Right atrium auricular region (tissue), 2 donors: ENCODE results near the gene KMT2D. TPM values are rescaled to one million over a fixed set of nuclear protein-coding genes. Genes with fewer than 3 reads are reported as not detected.

Experiments
- DNase-seq: peaks from one replicate; pipeline ENCODE4 v3.0.0-alpha.2; 2019; ENCODE audit warnings: low spot score
- H3K27ac ChIP-seq, 2 donors: fragments of 200-600 bp; sonication (generic); 1 replicate in 1 of 2; 2 replicates in 1 of 2; pipeline ENCODE4 v1.5.1; 2016 to 2019
- H3K27me3 ChIP-seq, 2 donors: fragments of 200-600 bp; sonication (generic); one replicate each; pipeline versions ENCODE4 v1.5.1 to v1.6.0; 2017 to 2019
- H3K36me3 ChIP-seq: fragments of 200-600 bp; sonication (generic); one replicate; pipeline ENCODE4 v1.5.1; 2016
- H3K4me1 ChIP-seq, 2 donors: fragments of 200-600 bp; sonication (generic); one replicate each; pipeline versions ENCODE4 v1.5.1 to v1.6.0; 2017 to 2019
- H3K4me3 ChIP-seq, 2 donors: fragments of 200-600 bp; sonication (generic); 1 replicate in 1 of 2; 2 replicates in 1 of 2; pipeline ENCODE4 v1.5.1; 2017 to 2019; ENCODE audit warnings: mild to moderate bottlenecking in 1 of 2, moderate library complexity in 1 of 2
- H3K9me3 ChIP-seq, 2 donors: fragments of 200-600 bp; sonication (generic); one replicate each; pipeline ENCODE4 v1.5.1; 2019
- total RNA-seq, 2 donors: library from RNA; depleted of rRNA; stranded (reverse); fragments of >200 nt; gene quantifications; one replicate each; pipeline ENCODE4 v1.1.0, GENCODE V29; 2016
- TF ChIP-seq, protein P1 (sequence below), 2 donors: fragments of 200-600 bp; sonication (generic); IDR thresholded peaks; one replicate each; pipeline ENCODE4 v1.5.1; 2019; ENCODE audit warnings: antibody characterized with exemption in 2 of 2

The KMT2D gene
- total RNA-seq, 2 donors from 2014 or later = 39.9 to 49.1 TPM

DNA sequence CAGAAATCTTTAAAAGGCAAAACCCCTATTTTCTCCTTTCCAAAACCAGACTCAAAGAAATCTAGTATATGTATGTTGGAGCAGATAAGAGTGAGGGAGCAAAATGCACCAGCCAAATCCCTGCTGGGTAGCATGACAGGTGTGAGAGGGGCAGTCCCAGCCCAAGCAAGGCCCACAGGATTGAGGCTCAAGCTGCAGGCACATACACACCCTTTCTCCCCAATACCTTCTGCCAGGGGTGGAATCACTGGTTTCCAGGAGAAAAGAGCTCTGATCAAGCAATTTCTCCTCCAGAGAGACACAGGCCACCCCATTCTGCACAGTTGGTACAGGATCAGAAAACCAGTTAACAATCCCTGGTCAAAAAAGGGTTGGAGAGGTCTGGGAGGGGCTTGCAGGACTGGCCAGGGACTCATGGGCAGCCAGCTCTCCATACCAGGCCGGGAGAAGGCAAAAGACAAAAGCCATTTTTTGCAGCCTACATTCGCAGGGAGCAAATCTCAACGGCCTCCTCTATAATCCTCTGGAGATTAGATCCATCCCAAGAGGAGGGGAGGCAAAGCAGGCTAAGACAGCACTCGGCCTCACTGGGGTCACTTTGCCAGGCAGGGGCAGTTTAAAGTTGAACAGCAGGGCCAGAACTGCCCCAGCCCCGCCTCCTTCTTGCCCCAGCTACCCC, 2.1 kb downstream of the KMT2D start:
- H3K4me1 ChIP-seq = peaks cover 0 to 51% of the 10 kb centered on the region in 2 donors
- DNase-seq = no peak
- H3K4me3 ChIP-seq = peak overlapping the region; percentile 83 to 92
- H3K9me3 ChIP-seq = no peaks in the 10 kb centered on the region
- H3K27ac ChIP-seq = peak overlapping the region; percentile 95 to 98
- TF ChIP-seq, protein P1, sequence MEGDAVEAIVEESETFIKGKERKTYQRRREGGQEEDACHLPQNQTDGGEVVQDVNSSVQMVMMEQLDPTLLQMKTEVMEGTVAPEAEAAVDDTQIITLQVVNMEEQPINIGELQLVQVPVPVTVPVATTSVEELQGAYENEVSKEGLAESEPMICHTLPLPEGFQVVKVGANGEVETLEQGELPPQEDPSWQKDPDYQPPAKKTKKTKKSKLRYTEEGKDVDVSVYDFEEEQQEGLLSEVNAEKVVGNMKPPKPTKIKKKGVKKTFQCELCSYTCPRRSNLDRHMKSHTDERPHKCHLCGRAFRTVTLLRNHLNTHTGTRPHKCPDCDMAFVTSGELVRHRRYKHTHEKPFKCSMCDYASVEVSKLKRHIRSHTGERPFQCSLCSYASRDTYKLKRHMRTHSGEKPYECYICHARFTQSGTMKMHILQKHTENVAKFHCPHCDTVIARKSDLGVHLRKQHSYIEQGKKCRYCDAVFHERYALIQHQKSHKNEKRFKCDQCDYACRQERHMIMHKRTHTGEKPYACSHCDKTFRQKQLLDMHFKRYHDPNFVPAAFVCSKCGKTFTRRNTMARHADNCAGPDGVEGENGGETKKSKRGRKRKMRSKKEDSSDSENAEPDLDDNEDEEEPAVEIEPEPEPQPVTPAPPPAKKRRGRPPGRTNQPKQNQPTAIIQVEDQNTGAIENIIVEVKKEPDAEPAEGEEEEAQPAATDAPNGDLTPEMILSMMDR (IDR thresholded peaks at IDR 0.05) = no peak
- no peaks in the 10 kb centered on the region for H3K27me3 ChIP-seq
- peaks cover 16% of the 10 kb centered on the region for H3K36me3 ChIP-seq

DNA sequence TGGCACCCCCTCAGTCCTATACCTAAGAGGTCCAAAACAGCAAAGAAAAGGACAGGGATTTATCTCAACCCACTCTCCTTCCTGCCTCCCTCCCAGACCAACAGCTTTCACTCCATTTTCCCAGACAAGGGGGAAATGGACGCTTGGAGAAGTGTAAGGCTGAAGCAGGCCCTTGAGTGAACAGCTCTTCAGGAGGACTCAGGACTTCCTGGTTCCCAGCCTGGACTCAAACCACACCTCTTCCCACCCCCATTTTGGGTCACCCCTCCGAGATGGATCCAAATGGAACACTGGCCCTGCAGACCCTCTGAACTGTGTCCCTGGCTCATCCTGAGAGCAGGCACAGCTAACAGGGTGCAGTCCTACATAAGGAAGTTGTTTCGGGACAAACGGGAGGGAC, 2.7 kb downstream of the KMT2D start:
- Histone ChIP-seq H3K9me3 (no peaks in the 10 kb centered on the region), H3K36me3 (peaks cover 22% of the 10 kb centered on the region), H3K4me1 (peaks cover 0 to 51% of the 10 kb centered on the region in 2 donors), H3K27me3 (no peaks in the 10 kb centered on the region), H3K27ac (peak overlapping the region in 1 of 2 donors; percentile 98), H3K4me3 (peak overlapping the region; percentile 83 to 92)
- TF ChIP-seq, protein P1 (IDR thresholded peaks at IDR 0.05) = no peak
- DNase-seq = no peak

GRCh38 chr12:49055978-49056754, 4.4 kb downstream of the KMT2D start:
- H3K4me3 ChIP-seq = peak overlapping the region in 1 of 2 donors; percentile 17
- H3K36me3 ChIP-seq = peaks cover 39% of the 10 kb centered on the region
- H3K4me1 ChIP-seq = peaks cover 0 to 44% of the 10 kb centered on the region in 2 donors
- peak; percentile 77 for DNase-seq
- H3K27me3 ChIP-seq = no peaks in the 10 kb centered on the region
- no peaks in the 10 kb centered on the region for H3K9me3 ChIP-seq
- peak overlapping the region; percentile 27 to 54 for H3K27ac ChIP-seq
- TF ChIP-seq, protein P1 (IDR thresholded peaks at IDR 0.05) = no peak

DNA sequence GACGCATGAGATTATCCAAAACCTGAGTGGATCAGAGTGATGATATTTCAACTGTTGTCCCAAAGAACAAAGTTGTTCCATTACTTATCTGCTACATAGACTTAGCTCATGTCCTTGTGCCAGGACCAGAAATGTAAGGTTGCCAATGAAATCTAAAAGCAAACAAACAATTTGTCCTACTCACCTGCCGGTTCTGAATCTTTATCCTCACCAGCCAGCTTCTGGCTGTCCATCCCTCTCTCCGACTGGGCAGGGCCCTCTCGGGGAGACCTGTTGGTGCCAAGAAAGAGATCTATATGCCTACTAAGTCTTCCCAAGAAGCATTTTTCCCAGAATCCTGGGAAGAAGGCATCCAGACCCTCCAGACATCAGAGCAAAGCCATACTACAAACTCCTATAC, 5.5 kb downstream of the KMT2D start:
- H3K27me3 ChIP-seq = no peaks in the 10 kb centered on the region
- peaks cover 0 to 43% of the 10 kb centered on the region in 2 donors for H3K4me1 ChIP-seq
- no peak overlapping the region for H3K27ac ChIP-seq
- no peaks in the 10 kb centered on the region for H3K9me3 ChIP-seq
- H3K36me3 ChIP-seq = peaks cover 50% of the 10 kb centered on the region
- TF ChIP-seq, protein P1 (IDR thresholded peaks at IDR 0.05) = no peak
- H3K4me3 ChIP-seq = no peak overlapping the region
- DNase-seq = no peak

DNA sequence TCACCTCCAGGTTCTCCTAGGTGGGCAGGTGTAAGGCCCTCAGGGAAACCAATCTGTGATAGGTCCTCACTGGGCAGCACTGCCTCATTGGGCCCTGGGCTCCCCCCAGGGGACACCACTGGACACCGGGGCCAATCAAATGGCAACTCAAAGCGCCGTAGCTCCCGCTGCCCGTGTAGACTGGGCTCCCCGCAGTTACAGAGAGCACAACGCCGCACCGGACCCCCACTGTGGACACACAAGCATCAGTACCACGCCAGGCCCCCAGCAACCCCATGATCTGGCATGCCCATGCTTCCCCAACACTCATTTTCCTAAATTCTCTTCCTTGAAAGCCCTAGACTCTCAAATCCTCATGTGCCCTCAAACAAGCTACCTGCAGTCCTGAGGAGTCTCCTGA, 6.1 kb downstream of the KMT2D start:
- TF ChIP-seq, protein P1 (IDR thresholded peaks at IDR 0.05) = no peak
- no peaks in the 10 kb centered on the region for H3K9me3 ChIP-seq
- no peak overlapping the region for H3K27ac ChIP-seq
- peaks cover 56% of the 10 kb centered on the region for H3K36me3 ChIP-seq
- no peaks in the 10 kb centered on the region for H3K27me3 ChIP-seq
- no peak overlapping the region for H3K4me3 ChIP-seq
- no peak for DNase-seq
- H3K4me1 ChIP-seq = peaks cover 0 to 43% of the 10 kb centered on the region in 2 donors
